PC-9 (cell line): ENCODE data around the gene SPATA31C1.

Source experiments
- EZH2 ChIP-seq: fragments of 200-600 bp; sonication (generic); IDR thresholded peaks from 2 replicates; pipeline ENCODE4 v1.8.0; 2017; ENCODE audit warnings: antibody characterized with exemption, low read depth
- TF ChIP-seq, protein P1 (sequence below): fragments of 200-600 bp; sonication (generic); conservative IDR thresholded peaks from 2 replicates; pipeline ENCODE4 v1.6.1; 2017; ENCODE audit warnings: mixed run types, antibody characterized with exemption, mild to moderate bottlenecking, moderate library complexity

DNA sequence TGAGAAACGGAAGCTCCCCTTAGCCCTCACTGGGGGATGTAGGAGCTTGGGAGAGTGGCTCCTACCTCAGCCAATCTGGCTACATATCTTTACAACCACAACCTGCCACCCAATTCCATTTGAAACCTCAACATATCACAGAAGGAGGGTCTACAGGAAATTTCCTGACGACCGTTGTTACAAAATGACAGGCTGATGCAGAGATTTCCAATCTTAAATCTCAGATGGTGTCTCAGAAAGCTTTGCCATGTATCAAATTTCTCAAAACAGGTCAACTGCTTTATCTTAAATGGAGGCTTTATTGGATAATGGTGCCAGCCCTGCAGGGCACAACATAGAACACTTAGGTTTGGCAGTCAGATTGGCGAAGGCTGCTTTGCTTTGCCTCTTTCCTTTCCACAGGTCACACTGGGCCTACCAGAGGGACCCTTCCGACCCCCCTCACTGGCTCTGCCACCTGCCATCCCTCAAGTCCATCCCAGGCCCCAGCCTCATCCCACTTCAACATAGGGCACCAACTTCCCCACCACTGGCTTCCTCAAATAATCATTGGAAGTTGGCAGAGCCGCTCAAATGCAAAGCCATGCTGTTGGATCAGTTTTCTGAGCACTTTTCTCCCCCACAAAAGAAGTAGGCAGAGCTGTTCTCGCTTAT is 46.2 kb upstream of the SPATA31C1 start:
- TF ChIP-seq, protein P1, sequence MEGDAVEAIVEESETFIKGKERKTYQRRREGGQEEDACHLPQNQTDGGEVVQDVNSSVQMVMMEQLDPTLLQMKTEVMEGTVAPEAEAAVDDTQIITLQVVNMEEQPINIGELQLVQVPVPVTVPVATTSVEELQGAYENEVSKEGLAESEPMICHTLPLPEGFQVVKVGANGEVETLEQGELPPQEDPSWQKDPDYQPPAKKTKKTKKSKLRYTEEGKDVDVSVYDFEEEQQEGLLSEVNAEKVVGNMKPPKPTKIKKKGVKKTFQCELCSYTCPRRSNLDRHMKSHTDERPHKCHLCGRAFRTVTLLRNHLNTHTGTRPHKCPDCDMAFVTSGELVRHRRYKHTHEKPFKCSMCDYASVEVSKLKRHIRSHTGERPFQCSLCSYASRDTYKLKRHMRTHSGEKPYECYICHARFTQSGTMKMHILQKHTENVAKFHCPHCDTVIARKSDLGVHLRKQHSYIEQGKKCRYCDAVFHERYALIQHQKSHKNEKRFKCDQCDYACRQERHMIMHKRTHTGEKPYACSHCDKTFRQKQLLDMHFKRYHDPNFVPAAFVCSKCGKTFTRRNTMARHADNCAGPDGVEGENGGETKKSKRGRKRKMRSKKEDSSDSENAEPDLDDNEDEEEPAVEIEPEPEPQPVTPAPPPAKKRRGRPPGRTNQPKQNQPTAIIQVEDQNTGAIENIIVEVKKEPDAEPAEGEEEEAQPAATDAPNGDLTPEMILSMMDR = no peak
- no peak for TF ChIP-seq EZH2
